HCT116 (cell line): Measurements from ENCODE around the gene IGSF9. TPM values are rescaled to one million over a fixed set of nuclear protein-coding genes. Genes with fewer than 3 reads are reported as not detected.

ENCODE experiments used
- ATAC-seq: fragments of 200-7000 bp; cut with Tn5 transposase; 2 replicates; pipeline ENCODE4 v1.9.1; 2020; ENCODE audit warnings: mild to moderate bottlenecking, moderate library complexity
- BruUV-seq: library from RNA; stranded (reverse); fragments of 400-500 nt; replicated peaks from 2 replicates; lab custom pipeline; 2021; lab: Mats Ljungman, UMichigan
- CTCF ChIA-PET: fragments of 300-600 bp; sonication (Branson Sonifier 250); formaldehyde crosslinking; loops from one replicate; lab custom pipeline; 2021; ENCODE audit warnings: antibody characterized with exemption; lab: Charles Lee
- POLR2A ChIA-PET: fragments of 300-600, 350-600 bp; sonication (Branson Sonifier 250); formaldehyde crosslinking; loops from one replicate; lab custom pipeline; 2021; ENCODE audit warnings: antibody characterized with exemption; lab: Charles Lee
- RAD21 ChIA-PET, 2 experiments: fragments of 300-600 bp; sonication (Branson Sonifier 250); formaldehyde crosslinking; loops; one replicate each; lab custom pipeline; 2023; ENCODE audit warnings: low total read pairs in 2 of 2; ENCODE audit not compliant: uncharacterized antibody in 2 of 2, unreplicated experiment in 2 of 2, low non-redundant PET in 1 of 2; lab: Charles Lee
- DNase-seq: peaks from one replicate; pipeline ENCODE4 v3.0.0-alpha.2; 2010; ENCODE audit warnings: low read depth, low spot score
- H2AFZ ChIP-seq: fragments of 200-600 bp; shearing (Covaris generic), sonication (generic); 2 replicates; pipeline ENCODE4 v1.6.1; 2017; ENCODE audit warnings: low read depth, mixed run types, mixed read lengths, antibody characterized with exemption, low read length; ENCODE audit not compliant: poor library complexity, severe bottlenecking
- H3K27ac ChIP-seq: 2 replicates; pipeline ENCODE4 v1.5.1; 2012; ENCODE audit warnings: low read depth, low read length
- H3K27me3 ChIP-seq: fragments of 200-600 bp; sonication (generic); 2 replicates; pipeline ENCODE4 v1.6.1; 2016; ENCODE audit warnings: mixed run types, low read length, mixed read lengths; ENCODE audit not compliant: insufficient read depth
- H3K36me3 ChIP-seq, 2 experiments: fragments of 200-500 bp in 1 of 2; fragments of 200-600 bp in 1 of 2; sonication (Bioruptor generic) in 1 of 2; sonication (generic) in 1 of 2; 2 replicates each; pipeline versions ENCODE4 v1.5.1 to v1.6.1; 2014 to 2016; ENCODE audit warnings: low read length in 2 of 2, inconsistent platforms in 1 of 2, mixed read lengths in 1 of 2, mixed run types in 1 of 2; ENCODE audit not compliant: insufficient read depth in 2 of 2, control insufficient read depth in 1 of 2
- H3K4me1 ChIP-seq, 2 experiments: fragments of 200-600 bp in 1 of 2; sonication (generic) in 1 of 2; 2 replicates each; pipeline versions ENCODE4 v1.5.1 to v1.6.1; 2012 to 2017; ENCODE audit warnings: low read length in 2 of 2, inconsistent platforms in 1 of 2, mild to moderate bottlenecking in 1 of 2, mixed read lengths in 1 of 2, mixed run types in 1 of 2, moderate library complexity in 1 of 2; ENCODE audit not compliant: insufficient read depth in 2 of 2, control insufficient read depth in 1 of 2
- H3K4me2 ChIP-seq: fragments of 200-600 bp; sonication (generic); 2 replicates; pipeline ENCODE4 v1.6.1; 2017; ENCODE audit warnings: mixed run types, low read length, mixed read lengths
- H3K4me3 ChIP-seq, 2 experiments: fragments of 200-600 bp in 1 of 2; sonication (generic) in 1 of 2; replicated peaks in 1 of 2; 2 replicates each; pipeline ENCODE4 v1.5.1; 2011 to 2016; ENCODE audit warnings: low read length in 2 of 2, control low read depth in 1 of 2, low read depth in 1 of 2, mild to moderate bottlenecking in 1 of 2, mixed read lengths in 1 of 2, mixed run types in 1 of 2
- H3K79me2 ChIP-seq: fragments of 200-600 bp; sonication (generic); 2 replicates; pipeline ENCODE4 v1.6.1; 2017; ENCODE audit warnings: mild to moderate bottlenecking, mixed run types, low read length, moderate library complexity, mixed read lengths; ENCODE audit not compliant: insufficient read depth
- H3K9ac ChIP-seq: fragments of 200-600 bp; sonication (generic); 2 replicates; pipeline ENCODE4 v1.6.1; 2016; ENCODE audit warnings: low read length, mixed read lengths
- H3K9me2 ChIP-seq: fragments of 200-600 bp; sonication (generic), shearing (Covaris generic); 2 replicates; pipeline ENCODE4 v1.6.1; 2017; ENCODE audit warnings: mixed run types, mild to moderate bottlenecking, moderate library complexity; ENCODE audit not compliant: insufficient read depth
- H3K9me3 ChIP-seq, 2 experiments: fragments of 200-500 bp in 1 of 2; fragments of 200-600 bp in 1 of 2; sonication (Bioruptor generic) in 1 of 2; sonication (generic) in 1 of 2; 2 replicates each; pipeline ENCODE4 v1.6.1; 2014 to 2017; ENCODE audit warnings: low read length in 2 of 2, mixed read lengths in 2 of 2, inconsistent platforms in 1 of 2, low read depth in 1 of 2, mild to moderate bottlenecking in 1 of 2, mixed run types in 1 of 2, moderate library complexity in 1 of 2; ENCODE audit not compliant: control insufficient read depth in 1 of 2, insufficient read depth in 1 of 2
- H4K20me1 ChIP-seq: fragments of 200-600 bp; sonication (generic), shearing (Covaris generic); 2 replicates; pipeline ENCODE4 v1.6.1; 2017; ENCODE audit warnings: mixed run types, mild to moderate bottlenecking, moderate library complexity; ENCODE audit not compliant: insufficient read depth
- ATF3 ChIP-seq: IDR thresholded peaks from 2 replicates; pipeline ENCODE4 v1.6.1; 2012
- CBX3 ChIP-seq: IDR thresholded peaks from 2 replicates; pipeline ENCODE4 v1.6.1; 2012; ENCODE audit warnings: low read depth
- CEBPB ChIP-seq: IDR thresholded peaks from 2 replicates; pipeline ENCODE4 v1.6.1; 2012; ENCODE audit warnings: low read depth
- CTCF ChIP-seq, 3 experiments: fragments of 200-600 bp in 1 of 3; sonication (generic) in 1 of 3; IDR thresholded peaks in 2 of 3; conservative IDR thresholded peaks in 1 of 3; 2 replicates each; pipeline ENCODE4 v1.5.1; 2012 to 2017; ENCODE audit warnings: low read depth in 2 of 3, low read length in 2 of 3, antibody characterized with exemption in 1 of 3, borderline replicate concordance in 1 of 3, control low read depth in 1 of 3, mild to moderate bottlenecking in 1 of 3, mixed read lengths in 1 of 3, mixed run types in 1 of 3, moderate library complexity in 1 of 3; ENCODE audit not compliant: insufficient read depth in 1 of 3
- EGR1 ChIP-seq: IDR thresholded peaks from 2 replicates; pipeline ENCODE4 v1.6.1; 2012; ENCODE audit warnings: low read depth
- ELF1 ChIP-seq: IDR thresholded peaks from 2 replicates; pipeline ENCODE4 v1.6.1; 2012; ENCODE audit warnings: low read depth, borderline replicate concordance
- FOSL1 ChIP-seq: IDR thresholded peaks from 2 replicates; pipeline ENCODE4 v1.6.1; 2012; ENCODE audit warnings: low read depth
- POLR2A ChIP-seq: IDR thresholded peaks from 2 replicates; pipeline ENCODE4 v1.7.0; 2011; ENCODE audit warnings: borderline replicate concordance; ENCODE audit not compliant: insufficient read depth, insufficient read length; ENCODE audit errors: extremely low read depth
- POLR2AphosphoS5 ChIP-seq: IDR thresholded peaks from 2 replicates; pipeline ENCODE4 v1.6.1; 2011; ENCODE audit warnings: mild to moderate bottlenecking, low read depth, low read length, moderate library complexity
- RAD21 ChIP-seq: IDR thresholded peaks from 2 replicates; pipeline ENCODE4 v1.6.1; 2012; ENCODE audit warnings: low read depth, mild to moderate bottlenecking
- SIN3A ChIP-seq: IDR thresholded peaks from 2 replicates; pipeline ENCODE4 v1.6.1; 2012; ENCODE audit warnings: low read depth
- SP1 ChIP-seq: IDR thresholded peaks from 2 replicates; pipeline ENCODE4 v1.6.1; 2012; ENCODE audit warnings: low read depth
- SRF ChIP-seq: IDR thresholded peaks from 2 replicates; pipeline ENCODE4 v1.6.1; 2012; ENCODE audit warnings: low read depth
- TCF7L2 ChIP-seq: IDR thresholded peaks from 2 replicates; pipeline ENCODE4 v1.7.0; 2011; ENCODE audit warnings: borderline replicate concordance, inconsistent platforms; ENCODE audit not compliant: insufficient read depth, insufficient read length; ENCODE audit errors: extremely low read depth
- YY1 ChIP-seq: IDR thresholded peaks from 2 replicates; pipeline ENCODE4 v1.6.1; 2011; ENCODE audit warnings: low read length, low read depth, moderate library complexity, mild to moderate bottlenecking; ENCODE audit not compliant: insufficient replicate concordance; ENCODE audit errors: extremely low read depth
- ZBTB33 ChIP-seq: IDR thresholded peaks from 2 replicates; pipeline ENCODE4 v1.6.1; 2011; ENCODE audit warnings: mild to moderate bottlenecking, low read length, moderate library complexity; ENCODE audit not compliant: insufficient replicate concordance; ENCODE audit errors: extremely low read depth
- ZFX ChIP-seq: fragments of 450-650 bp; IDR thresholded peaks from 2 replicates; pipeline ENCODE4 v1.6.1; 2017
- intact Hi-C: fragments of 100-400 bp; cut with micrococcal nuclease; formaldehyde crosslinking; loops from 2 replicates; pipeline ENCODE4 v1.10.0; 2022
- total RNA-seq: library from RNA; stranded (reverse); gene quantifications from one replicate; pipeline ENCODE4 v1.2.1, GENCODE V29; 2021; ENCODE audit not compliant: unreplicated experiment

The IGSF9 gene
- total RNA-seq, 1 experiment from 2014 or later, result 10.3 TPM

- no peaks in the 10 kb centered on the region for H3K9me2 ChIP-seq
- ChIA-PET POLR2A (no interaction called here), CTCF (interaction anchor here (2.4 kb wide), 1 partner anchor 63 kb away, joined by 10 read pairs; no protein-coding TSS in a partner anchor), RAD21 (interaction anchor here in 1 of 2 experiments (2.0 kb wide), 1 partner anchor 64 kb away, joined by 5 read pairs; no protein-coding TSS in a partner anchor)
- H3K4me3 ChIP-seq, result no peak overlapping the region
- TF ChIP-seq ZBTB33, result no peak
- no peak for TF ChIP-seq SIN3A
- no peak for TF ChIP-seq FOSL1
- TF ChIP-seq RAD21, result no peak
- no peak for TF ChIP-seq EGR1
- no peak for TF ChIP-seq TCF7L2
- TF ChIP-seq CTCF (IDR thresholded peaks at IDR 0.05 in 2 of 3, conservative IDR thresholded peaks at IDR 0.05 in 1 of 3; ENCODE audit: borderline replicate concordance in 1 of 3, insufficient read depth in 1 of 3, low read depth in 2 of 3, low read length in 2 of 3), result no peak
- TF ChIP-seq ZFX, result no peak
- TF ChIP-seq POLR2AphosphoS5, result no peak
- no peak for TF ChIP-seq SRF
- no peak for TF ChIP-seq POLR2A
- TF ChIP-seq ATF3, result no peak
- no peak for TF ChIP-seq SP1
- TF ChIP-seq CBX3, result no peak
- TF ChIP-seq YY1, result no peak
- TF ChIP-seq CEBPB, result no peak
- TF ChIP-seq ELF1, result no peak
- no peaks in the 10 kb centered on the region for H3K27me3 ChIP-seq
- ATAC-seq, result no peak
- no peaks in the 10 kb centered on the region for H3K9me3 ChIP-seq
- intact Hi-C loops, result no loop called here
- DNase-seq, result no peak
- no peak overlapping the region for H3K27ac ChIP-seq
- H4K20me1 ChIP-seq, result no peaks in the 10 kb centered on the region
- H2AFZ ChIP-seq, result no peak overlapping the region
- H3K36me3 ChIP-seq, result no peaks in the 10 kb centered on the region
- BruUV-seq, result no TSS peak
- H3K4me1 ChIP-seq, result peaks cover 14 to 25% of the 10 kb centered on the region in 2 experiments
- H3K9ac ChIP-seq, result no peak overlapping the region
- peak overlapping the region; percentile 91; the same call in 1 of the 2 replicates for H3K4me2 ChIP-seq
- no peaks in the 10 kb centered on the region for H3K79me2 ChIP-seq
Measured at GRCh38 chr1:159943908-159944622, 1.3 kb downstream of the IGSF9 start.
